Measurements from ENCODE around the gene CAPN7.

CAPN7 gene

GRCh38 chr3:15221574-15222217 lies 15.7 kb downstream of the CAPN7 start:
- no peak overlapping the region for H3K4me3 ChIP-seq (ENCODE audit: low read depth, low read length)
- peaks cover 12 to 23% of the 10 kb centered on the region in 2 experiments for H3K36me3 ChIP-seq (ENCODE audit: control insufficient read depth in 1 of 2, insufficient read depth in 2 of 2, low read length in 2 of 2)
- no peak overlapping the region for H2AK5ac ChIP-seq (ENCODE audit: low read length)
- H3K4me2 ChIP-seq (ENCODE audit: low read length): no peak overlapping the region
- no peaks in the 10 kb centered on the region for H3K79me2 ChIP-seq (ENCODE audit: control insufficient read depth, insufficient read depth, low read length, poor library complexity)
- no peaks in the 10 kb centered on the region for H3K27me3 ChIP-seq (ENCODE audit: insufficient read depth, low read length)
- no peaks in the 10 kb centered on the region for H3K9me3 ChIP-seq (ENCODE audit: insufficient read depth, low read depth, low read length)
- no peak overlapping the region for H4K8ac ChIP-seq (ENCODE audit: low read depth, low read length)
- H3K9ac ChIP-seq (ENCODE audit: low read length): no peak overlapping the region
- no peak overlapping the region for H4K12ac ChIP-seq (ENCODE audit: low read depth, low read length)
- no CpG with 5 or more reads among the region's 11 CpGs for WGBS (ENCODE audit: extremely low coverage, insufficient coverage, insufficient read length)
- H2AFZ ChIP-seq (ENCODE audit: insufficient read depth, low read length, poor library complexity): no peak overlapping the region
- H3K27ac ChIP-seq (ENCODE audit: low read depth, low read length): no peak overlapping the region
- H3K18ac ChIP-seq (ENCODE audit: low read length): no peak overlapping the region
- H2BK120ac ChIP-seq (ENCODE audit: insufficient read depth, low read length, poor library complexity): no peak overlapping the region
- no peak overlapping the region for H4K91ac ChIP-seq (ENCODE audit: low read depth, low read length)
- H3K23ac ChIP-seq (ENCODE audit: low read length): no peak overlapping the region
- H2BK5ac ChIP-seq (ENCODE audit: low read depth, low read length, poor library complexity): no peak overlapping the region
- no peak for DNase-seq
- no peak overlapping the region for H3K4ac ChIP-seq (ENCODE audit: low read depth, low read length)
- no peak overlapping the region for H3K14ac ChIP-seq (ENCODE audit: low read length)
- no peaks in the 10 kb centered on the region for H3K4me1 ChIP-seq (ENCODE audit: control insufficient read depth in 1 of 2, insufficient read depth in 2 of 2, low read length in 2 of 2)
- no peak overlapping the region for H2BK12ac ChIP-seq (ENCODE audit: low read length)
- no peaks in the 10 kb centered on the region for H3K79me1 ChIP-seq (ENCODE audit: low read length)

- Histone ChIP-seq H3K27ac (ENCODE audit: low read depth, low read length) (no peak overlapping the region), H4K12ac (ENCODE audit: low read depth, low read length) (no peak overlapping the region), H3K36me3 (ENCODE audit: control insufficient read depth in 1 of 2, insufficient read depth in 2 of 2, low read length in 2 of 2) (peaks cover 10 to 22% of the 10 kb centered on the region in 2 experiments), H3K79me1 (ENCODE audit: low read length) (no peaks in the 10 kb centered on the region), H3K23ac (ENCODE audit: low read length) (no peak overlapping the region), H2BK120ac (ENCODE audit: insufficient read depth, low read length, poor library complexity) (no peak overlapping the region), H3K9me3 (ENCODE audit: insufficient read depth, low read depth, low read length) (no peaks in the 10 kb centered on the region), H2AK5ac (ENCODE audit: low read length) (no peak overlapping the region), H3K4ac (ENCODE audit: low read depth, low read length) (no peak overlapping the region), H2BK5ac (ENCODE audit: low read depth, low read length, poor library complexity) (no peak overlapping the region), H3K4me3 (ENCODE audit: low read depth, low read length) (no peak overlapping the region), H3K27me3 (ENCODE audit: insufficient read depth, low read length) (no peaks in the 10 kb centered on the region), H2BK12ac (ENCODE audit: low read length) (no peak overlapping the region), H3K79me2 (ENCODE audit: control insufficient read depth, insufficient read depth, low read length, poor library complexity) (no peaks in the 10 kb centered on the region), H3K4me2 (ENCODE audit: low read length) (no peak overlapping the region), H3K4me1 (ENCODE audit: control insufficient read depth in 1 of 2, insufficient read depth in 2 of 2, low read length in 2 of 2) (no peaks in the 10 kb centered on the region), H4K91ac (ENCODE audit: low read depth, low read length) (no peak overlapping the region), H3K14ac (ENCODE audit: low read length) (no peak overlapping the region), H3K18ac (ENCODE audit: low read length) (no peak overlapping the region), H3K9ac (ENCODE audit: low read length) (no peak overlapping the region), H4K8ac (ENCODE audit: low read depth, low read length) (no peak overlapping the region), H2AFZ (ENCODE audit: insufficient read depth, low read length, poor library complexity) (no peak overlapping the region)
- WGBS (ENCODE audit: extremely low coverage, insufficient coverage, insufficient read length): no CpG with 5 or more reads among the region's 7 CpGs
- no peak for DNase-seq
These were observed 17.9 kb downstream of the CAPN7 start for GRCh38 chr3:15223685-15224572.

GRCh38 chr3:15228147-15228546 lies 22.1 kb downstream of the CAPN7 start:
- H4K91ac ChIP-seq (ENCODE audit: low read depth, low read length): no peak overlapping the region
- no peak overlapping the region for H3K4ac ChIP-seq (ENCODE audit: low read depth, low read length)
- DNase-seq: no peak
- no peaks in the 10 kb centered on the region for H3K9me3 ChIP-seq (ENCODE audit: insufficient read depth, low read depth, low read length)
- no peaks in the 10 kb centered on the region for H3K4me1 ChIP-seq (ENCODE audit: control insufficient read depth in 1 of 2, insufficient read depth in 2 of 2, low read length in 2 of 2)
- H3K36me3 ChIP-seq (ENCODE audit: control insufficient read depth in 1 of 2, insufficient read depth in 2 of 2, low read length in 2 of 2): peaks cover 6 to 10% of the 10 kb centered on the region in 2 experiments
- no peaks in the 10 kb centered on the region for H3K27me3 ChIP-seq (ENCODE audit: insufficient read depth, low read length)
- H3K18ac ChIP-seq (ENCODE audit: low read length): no peak overlapping the region
- no peak overlapping the region for H3K23ac ChIP-seq (ENCODE audit: low read length)
- H3K9ac ChIP-seq (ENCODE audit: low read length): no peak overlapping the region
- H2BK120ac ChIP-seq (ENCODE audit: insufficient read depth, low read length, poor library complexity): no peak overlapping the region
- no peak overlapping the region for H3K14ac ChIP-seq (ENCODE audit: low read length)
- no CpG with 5 or more reads among the region's 1 CpG for WGBS (ENCODE audit: extremely low coverage, insufficient coverage, insufficient read length)
- no peak overlapping the region for H2AFZ ChIP-seq (ENCODE audit: insufficient read depth, low read length, poor library complexity)
- H2AK5ac ChIP-seq (ENCODE audit: low read length): no peak overlapping the region
- H2BK12ac ChIP-seq (ENCODE audit: low read length): no peak overlapping the region
- no peak overlapping the region for H3K4me2 ChIP-seq (ENCODE audit: low read length)
- H3K79me2 ChIP-seq (ENCODE audit: control insufficient read depth, insufficient read depth, low read length, poor library complexity): no peaks in the 10 kb centered on the region
- H4K8ac ChIP-seq (ENCODE audit: low read depth, low read length): no peak overlapping the region
- H3K27ac ChIP-seq (ENCODE audit: low read depth, low read length): no peak overlapping the region
- H4K12ac ChIP-seq (ENCODE audit: low read depth, low read length): no peak overlapping the region
- no peaks in the 10 kb centered on the region for H3K79me1 ChIP-seq (ENCODE audit: low read length)
- H2BK5ac ChIP-seq (ENCODE audit: low read depth, low read length, poor library complexity): no peak overlapping the region
- no peak overlapping the region for H3K4me3 ChIP-seq (ENCODE audit: low read depth, low read length)

GRCh38 chr3:15229262-15229661 lies 23.2 kb downstream of the CAPN7 start:
- no peak overlapping the region for H3K23ac ChIP-seq (ENCODE audit: low read length)

More at GRCh38 chr3:15229262-15229661, 23.2 kb downstream of the CAPN7 start:
- Histone ChIP-seq H3K9me3 (ENCODE audit: insufficient read depth, low read depth, low read length) (no peaks in the 10 kb centered on the region), H3K27me3 (ENCODE audit: insufficient read depth, low read length) (no peaks in the 10 kb centered on the region), H4K8ac (ENCODE audit: low read depth, low read length) (no peak overlapping the region), H4K12ac (ENCODE audit: low read depth, low read length) (no peak overlapping the region), H3K4me3 (ENCODE audit: low read depth, low read length) (no peak overlapping the region), H2BK5ac (ENCODE audit: low read depth, low read length, poor library complexity) (no peak overlapping the region), H3K14ac (ENCODE audit: low read length) (no peak overlapping the region), H3K9ac (ENCODE audit: low read length) (no peak overlapping the region), H2AK5ac (ENCODE audit: low read length) (no peak overlapping the region), H3K36me3 (ENCODE audit: control insufficient read depth in 1 of 2, insufficient read depth in 2 of 2, low read length in 2 of 2) (peaks cover 8 to 10% of the 10 kb centered on the region in 2 experiments), H3K4ac (ENCODE audit: low read depth, low read length) (no peak overlapping the region), H2AFZ (ENCODE audit: insufficient read depth, low read length, poor library complexity) (no peak overlapping the region), H2BK12ac (ENCODE audit: low read length) (no peak overlapping the region), H2BK120ac (ENCODE audit: insufficient read depth, low read length, poor library complexity) (no peak overlapping the region), H3K79me1 (ENCODE audit: low read length) (no peaks in the 10 kb centered on the region), H3K18ac (ENCODE audit: low read length) (no peak overlapping the region), H3K79me2 (ENCODE audit: control insufficient read depth, insufficient read depth, low read length, poor library complexity) (no peaks in the 10 kb centered on the region), H3K4me1 (ENCODE audit: control insufficient read depth in 1 of 2, insufficient read depth in 2 of 2, low read length in 2 of 2) (no peaks in the 10 kb centered on the region), H3K27ac (ENCODE audit: low read depth, low read length) (no peak overlapping the region), H4K91ac (ENCODE audit: low read depth, low read length) (no peak overlapping the region), H3K4me2 (ENCODE audit: low read length) (no peak overlapping the region)
- WGBS (ENCODE audit: extremely low coverage, insufficient coverage, insufficient read length): no CpG with 5 or more reads among the region's 4 CpGs
- no peak for DNase-seq
